HG02885 (cell line): Measurements from ENCODE around the gene TMPRSS6.

Experiments
- ATAC-seq: cut with Tn5 transposase; IDR thresholded peaks from one replicate; pipeline ENCODE4 v1.9.1; 2021; ENCODE audit warnings: mild to moderate bottlenecking; ENCODE audit not compliant: unreplicated experiment, poor library complexity

Gene TMPRSS6

DNA sequence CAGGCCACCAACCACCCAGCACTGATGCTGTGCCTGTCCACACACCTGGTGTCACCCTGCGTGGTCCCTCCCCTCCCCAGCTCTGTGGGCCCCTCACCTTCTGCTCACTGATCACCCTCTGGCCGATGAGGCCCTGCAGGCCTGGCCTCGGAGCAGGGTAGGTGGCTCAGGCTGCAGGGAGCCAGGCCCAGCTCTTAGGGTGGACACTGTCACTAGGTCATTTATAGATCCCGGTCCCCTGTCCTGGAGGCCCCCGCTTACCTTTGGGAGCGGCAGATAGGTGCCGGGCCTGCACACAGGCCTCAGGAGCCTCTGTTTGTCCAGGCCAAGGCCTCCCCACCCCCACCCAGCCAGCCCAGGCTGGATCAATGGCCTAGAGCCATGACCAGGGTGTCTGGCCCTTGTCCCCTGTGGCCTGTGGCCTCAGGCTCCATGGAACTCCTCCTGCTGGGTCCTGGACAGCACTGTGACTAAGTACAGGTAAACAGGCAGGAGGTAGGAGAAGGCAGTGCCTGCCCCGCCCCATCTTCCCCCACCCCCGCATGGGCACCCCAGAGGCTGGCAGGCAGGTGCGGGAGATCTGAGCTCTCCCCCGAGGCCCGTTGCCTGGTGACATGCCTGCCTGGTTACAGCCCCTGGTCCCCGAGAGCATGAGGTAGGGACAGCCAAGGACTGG is at the start of gene TMPRSS6:
Gene TMPRSS6 (minus strand): TSS at position 472 of the 676 bp plus-strand sequence. CDS start 6,296 bp downstream, outside the sequence.
- no peak for ATAC-seq

GRCh38 chr22:37158963-37159290 is 49.4 kb upstream of the TMPRSS6 start:
- ATAC-seq, result no peak

DNA sequence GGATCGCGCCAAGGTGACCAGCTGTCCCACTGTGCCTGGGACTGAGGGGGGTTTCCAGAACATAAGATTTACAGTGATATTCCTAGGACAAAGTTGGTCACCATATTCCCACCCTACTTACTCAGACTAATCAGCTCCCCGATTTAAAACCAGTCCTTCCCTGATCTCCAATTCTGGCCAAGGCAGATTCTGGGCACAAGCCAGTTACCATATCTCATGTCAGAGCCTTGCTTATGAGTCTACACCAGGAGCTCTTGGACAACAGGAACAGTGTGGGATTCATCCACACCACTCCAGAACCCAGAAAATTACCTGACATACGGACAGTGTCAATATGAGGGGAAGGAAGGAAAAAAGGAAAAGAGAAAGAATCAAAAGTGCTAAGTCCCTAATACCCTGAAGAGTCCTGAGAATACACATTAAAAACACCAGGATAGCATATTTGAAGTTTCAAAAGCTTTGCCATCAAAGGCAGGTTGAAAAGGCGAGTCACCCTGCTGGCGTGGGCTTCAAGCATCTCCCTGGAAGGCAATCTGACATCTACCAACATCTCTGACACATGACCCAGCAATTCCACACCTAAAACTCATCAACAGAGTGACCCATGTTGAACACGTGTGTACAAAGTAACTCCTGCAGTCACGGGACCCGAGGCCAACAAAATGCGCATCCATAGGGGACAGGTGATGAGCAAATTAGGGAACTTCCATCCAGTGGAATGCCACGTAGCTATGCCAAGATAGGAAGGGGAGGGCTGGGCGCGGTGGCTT is 48.2 kb upstream of the TMPRSS6 start:
- ATAC-seq, result no peak

- ATAC-seq, result no peak
These were observed 47.3 kb upstream of the TMPRSS6 start for GRCh38 chr22:37156686-37157435.

- ATAC-seq, result no peak
These were observed 46.5 kb upstream of the TMPRSS6 start for GRCh38 chr22:37155971-37156370.

GRCh38 chr22:37154925-37155712 is 45.6 kb upstream of the TMPRSS6 start:
- ATAC-seq, result no peak

- no peak for ATAC-seq
These were observed 44.4 kb upstream of the TMPRSS6 start for GRCh38 chr22:37153901-37154300.

GRCh38 chr22:37151401-37151800 is 41.9 kb upstream of the TMPRSS6 start:
- no peak for ATAC-seq

DNA sequence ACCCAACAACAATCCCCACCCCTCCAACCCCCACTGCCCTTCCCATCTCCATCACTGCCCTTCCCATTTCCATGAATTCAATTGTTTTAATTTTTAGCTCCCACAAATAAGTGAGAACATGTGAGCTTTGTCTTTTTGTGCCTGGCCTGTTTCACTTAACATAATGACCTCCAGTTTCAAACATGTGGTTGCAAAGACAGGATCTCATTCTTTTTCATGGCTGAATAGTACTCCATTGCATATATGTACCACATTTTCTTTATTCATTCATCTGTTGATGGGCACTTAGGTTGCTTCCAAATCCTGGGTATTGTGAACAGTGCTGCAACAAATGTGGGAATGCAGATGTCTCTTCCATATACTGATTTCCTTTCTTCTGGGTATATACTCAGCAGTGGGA is 41.2 kb upstream of the TMPRSS6 start:
- ATAC-seq, result no peak

GRCh38 chr22:37148742-37149665 is 39.5 kb upstream of the TMPRSS6 start:
- no peak for ATAC-seq

- ATAC-seq, result no peak
These were observed 38.6 kb upstream of the TMPRSS6 start for GRCh38 chr22:37148031-37148651.

DNA sequence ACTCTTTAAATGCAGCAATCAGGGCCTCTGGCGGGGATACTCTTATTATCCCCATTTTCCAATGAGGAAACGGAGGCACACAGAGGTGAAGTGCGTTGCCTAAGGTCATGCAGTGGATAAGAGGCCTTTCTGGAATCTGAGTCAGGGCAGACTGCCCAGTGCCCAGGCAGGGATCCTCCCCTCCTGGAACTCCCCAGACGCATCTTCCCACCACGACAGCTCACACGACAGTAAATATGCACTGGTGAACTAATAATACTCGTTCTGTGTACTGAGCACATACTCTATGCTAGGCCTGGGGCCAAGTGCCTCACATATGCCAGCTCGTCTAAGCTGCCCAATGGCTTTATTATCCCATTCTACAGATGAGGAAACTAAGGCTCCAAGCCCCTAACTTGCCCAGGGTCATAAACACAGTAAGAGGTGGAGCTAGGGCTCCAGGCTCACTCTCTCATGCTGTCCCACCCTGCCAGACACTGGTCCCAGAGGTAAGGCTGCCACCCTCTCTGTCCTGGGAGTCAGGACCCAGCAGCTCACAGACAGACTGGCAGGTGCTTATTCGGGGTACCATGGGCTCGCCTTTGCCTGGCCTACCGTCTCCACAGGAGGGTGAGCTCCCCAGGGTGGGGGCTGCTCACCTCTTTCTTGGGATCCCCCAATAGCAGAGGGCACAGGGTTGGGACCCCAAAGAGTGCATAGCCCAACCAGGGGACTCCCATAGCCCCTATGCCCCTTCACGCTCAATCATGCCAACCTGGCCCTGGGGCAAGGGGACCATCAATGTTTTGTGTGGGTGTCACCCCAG is 37.9 kb upstream of the TMPRSS6 start:
- no peak for ATAC-seq

- ATAC-seq, result no peak
These were observed 37.1 kb upstream of the TMPRSS6 start for GRCh38 chr22:37146507-37147180.

DNA sequence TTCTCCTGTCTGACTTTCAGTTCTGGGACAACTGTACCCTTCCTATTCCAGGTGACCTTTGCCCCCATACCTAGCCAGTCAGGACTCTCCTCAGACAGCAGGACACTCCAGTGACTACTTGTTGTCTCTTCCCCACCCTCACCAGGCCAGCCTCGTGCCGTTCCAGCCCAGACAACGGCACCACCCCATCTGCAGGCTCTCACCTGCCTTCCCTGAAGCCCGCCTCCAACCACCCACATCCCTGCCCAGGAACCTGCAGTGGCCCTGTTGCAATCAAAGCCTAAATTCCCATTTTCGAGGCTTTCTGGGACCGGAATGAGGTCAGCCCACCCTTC is 36.5 kb upstream of the TMPRSS6 start:
- ATAC-seq, result no peak

GRCh38 chr22:37145180-37146050 is 35.9 kb upstream of the TMPRSS6 start:
- ATAC-seq, result no peak

DNA sequence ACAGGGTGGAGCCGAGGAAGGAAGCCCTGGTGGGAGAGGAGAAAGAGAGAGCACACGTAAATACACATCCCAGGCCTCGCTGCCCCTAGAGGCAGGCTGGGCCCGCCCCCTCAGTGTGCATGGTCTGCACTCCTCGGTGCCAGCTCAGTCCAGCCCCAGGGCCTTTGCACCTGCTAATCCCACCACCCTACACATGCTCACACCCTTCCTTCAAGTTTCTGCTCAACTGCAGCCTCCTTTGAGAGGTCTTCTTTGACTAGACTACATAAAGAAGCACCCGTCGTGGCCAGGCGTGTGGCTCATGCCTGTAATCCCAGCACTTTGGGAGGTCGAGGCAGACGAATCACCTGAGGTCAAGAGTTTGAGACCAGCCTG is 34.7 kb upstream of the TMPRSS6 start:
- ATAC-seq, result no peak

DNA sequence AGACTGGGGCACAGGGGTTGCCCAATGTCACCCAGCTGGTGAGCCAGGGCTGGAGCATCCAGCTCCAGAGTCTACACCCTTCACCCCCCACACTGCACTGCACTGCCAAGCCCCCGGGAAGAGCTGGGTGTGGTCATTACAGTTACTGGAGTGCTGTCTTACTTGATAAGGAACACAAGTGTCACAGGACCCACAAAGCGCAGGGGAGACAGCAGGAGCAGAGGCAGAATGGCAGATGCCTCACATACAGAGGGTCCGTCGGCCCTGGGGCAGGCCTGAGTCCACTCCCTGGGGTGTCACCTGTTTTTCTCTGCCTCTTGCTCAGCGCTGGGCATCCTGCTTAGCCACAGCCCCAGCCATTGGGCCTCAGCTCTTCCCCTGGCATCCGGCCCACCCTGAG is 32.5 kb upstream of the TMPRSS6 start:
- ATAC-seq, result no peak
